ENCODE data around the gene STX16.
A peak's percentile ranks its signal among the peaks of the same experiment; 100 is the strongest.

STX16 gene, protein sequence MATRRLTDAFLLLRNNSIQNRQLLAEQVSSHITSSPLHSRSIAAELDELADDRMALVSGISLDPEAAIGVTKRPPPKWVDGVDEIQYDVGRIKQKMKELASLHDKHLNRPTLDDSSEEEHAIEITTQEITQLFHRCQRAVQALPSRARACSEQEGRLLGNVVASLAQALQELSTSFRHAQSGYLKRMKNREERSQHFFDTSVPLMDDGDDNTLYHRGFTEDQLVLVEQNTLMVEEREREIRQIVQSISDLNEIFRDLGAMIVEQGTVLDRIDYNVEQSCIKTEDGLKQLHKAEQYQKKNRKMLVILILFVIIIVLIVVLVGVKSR

DNA sequence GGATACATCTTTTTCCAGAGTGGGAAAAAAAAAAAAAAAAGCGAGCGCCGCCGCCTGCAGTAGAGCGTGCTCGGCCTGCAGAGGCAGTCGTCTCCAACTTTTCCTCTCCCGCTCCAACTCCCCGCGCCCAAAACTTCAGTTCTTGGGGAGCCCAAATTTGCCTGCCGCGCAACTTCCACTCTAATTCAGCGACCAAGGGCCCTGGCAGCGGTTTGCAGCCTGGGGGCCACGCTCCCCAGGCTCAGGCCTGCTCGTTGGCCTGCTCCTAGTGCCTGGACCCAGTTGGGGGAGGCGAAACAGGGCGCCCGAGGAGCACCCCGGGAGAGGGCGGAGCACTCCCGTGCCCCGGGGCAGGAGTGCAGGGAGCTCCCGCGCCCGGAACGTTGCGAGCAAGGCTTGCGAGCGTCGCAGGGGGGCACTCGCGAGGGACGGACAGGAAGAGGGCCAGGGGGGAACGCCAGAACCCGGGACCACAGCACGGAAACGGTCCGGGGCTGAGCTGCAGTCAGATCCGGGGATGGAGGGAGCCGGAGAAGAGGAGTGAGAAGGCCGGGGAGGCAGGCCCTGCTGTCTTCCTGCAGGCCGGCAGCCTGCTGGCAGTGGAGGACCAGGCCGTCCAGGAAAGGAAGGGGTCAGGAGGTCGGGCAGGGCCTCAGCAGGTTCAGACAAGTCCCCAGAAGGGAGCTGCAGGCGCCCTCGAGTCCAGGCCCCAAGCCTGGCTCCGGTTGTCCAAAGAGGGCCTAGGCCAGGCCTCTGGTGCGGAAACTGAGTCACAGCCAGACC, at the start of gene STX16:
STX16 (plus strand) TSS at position 508 of the 783 bp plus-strand sequence. CDS start 724 bp downstream, outside the sequence.
- DNase-seq (ENCODE audit: low read depth in 2 of 2): peak; percentile 82 to 86

DNA sequence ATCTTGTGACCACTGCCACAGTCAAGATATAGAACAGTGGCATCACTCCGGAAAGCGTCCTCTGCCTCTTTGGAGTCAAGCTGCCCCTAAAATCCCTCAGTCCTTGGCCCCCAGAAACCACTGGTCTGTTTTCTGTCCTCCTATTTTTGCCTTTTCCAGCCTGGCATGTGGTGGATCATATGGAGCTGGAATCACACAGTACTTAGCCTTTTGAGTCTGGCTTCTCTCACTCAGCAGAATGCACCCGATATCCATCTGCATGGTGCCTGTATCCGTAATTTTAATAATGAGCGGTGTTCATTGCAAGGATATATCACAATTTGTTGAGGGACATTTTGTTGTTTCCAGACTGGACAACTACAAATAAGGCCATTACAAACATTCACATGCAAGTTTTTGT, 49.0 kb upstream of the STX16 start:
- no peak for DNase-seq (ENCODE audit: low read depth in 2 of 2)

- DNase-seq (ENCODE audit: low read depth in 2 of 2): no peak
Measured at GRCh38 chr20:58603721-58604120, 47.4 kb upstream of the STX16 start.

DNA sequence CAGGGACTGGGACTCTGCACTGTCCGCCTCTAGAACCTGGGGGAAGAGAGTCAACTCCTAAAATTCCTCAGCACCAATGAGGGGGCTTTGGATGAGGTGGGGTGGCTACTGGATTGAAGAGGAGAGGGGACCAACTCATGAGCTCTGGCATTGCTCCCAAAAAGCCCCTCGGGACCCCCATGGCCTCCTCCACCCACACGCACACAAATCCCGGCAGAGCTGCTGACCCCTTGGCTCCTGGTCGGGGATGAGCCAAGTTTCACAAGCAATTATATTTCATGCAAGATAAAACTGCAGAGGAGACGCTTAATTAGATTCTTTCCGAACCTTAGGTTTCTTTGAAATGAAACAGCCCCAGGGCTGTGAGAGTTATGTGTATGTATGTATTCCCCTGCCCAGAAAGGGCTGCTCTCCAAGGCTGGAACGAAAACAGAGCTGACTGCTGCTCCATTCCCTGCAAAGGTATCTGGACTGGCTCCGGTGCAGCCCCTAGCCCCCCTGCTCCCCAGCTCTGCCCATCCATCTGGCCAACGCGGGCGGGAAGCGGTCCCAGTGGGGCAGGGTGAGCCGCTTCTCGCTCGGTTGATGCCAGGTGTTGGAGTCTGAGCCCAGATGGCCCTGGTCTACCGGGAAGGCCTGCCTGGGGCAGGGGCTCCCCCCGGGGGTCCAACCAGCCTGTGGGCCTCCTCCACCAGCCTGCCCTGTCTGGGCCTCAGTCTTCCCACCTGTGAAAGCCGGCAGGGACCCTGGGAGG, 46.8 kb upstream of the STX16 start:
- DNase-seq (ENCODE audit: low read depth in 2 of 2): no peak

DNA sequence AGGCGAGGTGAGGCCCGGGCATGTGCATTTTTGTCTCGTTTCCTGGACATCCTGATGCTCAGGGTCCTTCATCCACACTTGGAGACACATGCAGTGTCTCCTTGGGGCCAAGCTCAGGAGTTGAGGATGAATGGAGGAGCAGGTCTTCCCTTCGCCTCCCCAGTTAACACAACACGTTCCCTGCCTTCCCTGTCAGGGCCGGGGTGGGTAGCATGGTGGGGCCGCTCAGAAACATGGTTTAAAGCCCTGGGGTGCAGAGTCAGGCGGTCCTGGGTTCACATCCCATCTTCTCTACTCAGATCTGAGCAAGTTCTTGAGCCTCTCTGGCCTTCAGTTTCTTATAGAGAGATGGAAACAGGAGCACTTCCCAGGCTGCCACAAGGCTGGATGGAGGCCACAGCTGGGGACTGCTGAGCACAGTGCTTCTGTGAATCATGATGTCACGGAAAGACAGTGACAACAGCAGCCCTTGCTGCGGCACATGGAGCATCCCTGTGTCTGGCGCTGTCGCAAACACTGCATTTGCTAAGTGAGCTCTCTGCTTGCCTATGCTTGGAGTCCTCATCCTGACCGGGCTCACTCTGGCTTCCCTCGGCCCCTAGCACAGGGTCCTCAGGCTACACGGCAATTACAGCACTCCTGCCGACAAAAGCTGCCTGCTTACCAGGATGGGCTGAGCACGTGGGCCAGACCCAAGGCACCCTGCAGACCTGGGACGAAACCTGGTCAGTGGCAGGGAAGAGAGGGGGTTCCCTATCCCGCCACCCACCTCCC, 45.6 kb upstream of the STX16 start:
- DNase-seq (ENCODE audit: low read depth in 2 of 2): no peak

DNA sequence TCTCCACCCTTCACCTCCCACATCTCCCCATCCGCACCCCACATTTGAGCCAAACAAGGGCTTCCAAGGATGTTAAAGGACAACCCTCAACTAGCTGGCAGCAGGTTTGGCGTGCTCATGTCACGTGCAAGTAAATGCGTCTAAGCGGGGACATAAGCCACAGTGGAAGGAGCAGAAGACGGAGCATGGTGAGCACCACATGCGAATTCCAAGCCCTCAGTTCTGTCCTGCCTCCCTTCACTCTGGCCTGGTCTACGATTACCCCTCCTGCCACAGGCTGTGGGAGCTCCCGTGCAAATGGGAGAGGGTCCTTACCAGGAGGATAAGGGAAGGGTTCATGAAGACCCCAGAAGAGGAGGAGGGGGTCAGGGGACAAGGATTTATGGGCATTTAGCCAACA, 44.9 kb upstream of the STX16 start:
- DNase-seq (ENCODE audit: low read depth in 2 of 2): no peak

DNA sequence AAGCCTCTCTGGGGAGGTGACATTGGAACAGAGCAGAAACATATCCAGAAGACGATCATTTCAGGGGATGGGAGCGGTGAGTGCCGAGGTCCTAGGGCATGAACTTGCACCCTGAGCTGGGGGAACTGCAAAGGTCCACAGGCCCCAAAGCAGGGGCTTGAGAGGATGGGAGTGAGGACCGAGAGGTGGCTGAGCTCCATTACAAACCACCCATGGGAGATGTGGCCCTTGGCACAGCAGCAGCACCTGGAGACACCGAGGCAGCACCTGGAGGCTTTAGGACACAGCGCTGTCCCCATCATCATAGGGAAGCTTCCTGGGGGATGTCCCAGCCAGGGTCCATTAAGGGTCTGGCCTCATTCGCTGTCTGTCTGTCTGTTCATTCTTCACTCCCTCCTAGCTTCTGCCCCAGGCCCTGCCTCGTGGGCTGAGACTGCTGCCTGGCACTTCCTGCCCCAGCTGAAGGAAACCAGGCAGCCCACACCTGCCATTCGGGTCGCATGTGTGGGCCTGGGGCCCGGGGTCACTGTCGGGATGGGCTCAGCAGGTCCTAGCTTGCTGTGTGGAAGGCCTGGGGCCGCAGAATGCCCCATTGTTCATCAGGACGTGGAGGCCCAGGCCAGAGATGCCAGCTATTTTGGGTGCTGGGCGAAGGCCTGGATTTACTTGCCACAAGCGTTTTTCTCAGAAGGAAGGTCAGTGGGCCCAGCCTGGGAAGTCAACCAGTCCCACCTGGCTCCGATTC, 42.8 kb upstream of the STX16 start:
- DNase-seq (ENCODE audit: low read depth in 2 of 2): no peak

GRCh38 chr20:58609026-58609425, 42.1 kb upstream of the STX16 start:
- no peak for DNase-seq (ENCODE audit: low read depth in 2 of 2)

- DNase-seq (ENCODE audit: low read depth in 2 of 2): no peak
Measured at GRCh38 chr20:58610071-58610800, 40.8 kb upstream of the STX16 start.

DNA sequence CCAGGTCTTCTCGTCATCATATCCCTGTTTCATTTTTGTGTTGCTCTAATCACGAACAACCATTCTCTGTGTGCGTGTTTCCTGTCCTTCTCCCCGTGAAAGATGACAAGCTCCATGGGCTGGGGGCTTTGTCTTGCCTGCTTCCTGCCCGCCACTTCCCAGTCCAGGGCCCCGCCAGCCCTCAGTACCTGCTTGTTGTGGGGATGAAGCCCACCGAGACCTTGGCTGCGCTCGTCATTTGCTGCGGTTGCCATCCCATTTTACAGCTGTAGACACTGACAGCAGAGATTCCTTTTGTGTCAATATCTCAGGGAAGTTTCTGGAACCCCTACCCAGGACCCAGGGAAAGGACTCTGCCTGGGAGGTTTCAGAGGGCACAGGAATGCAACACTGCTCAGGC, 40.3 kb upstream of the STX16 start:
- DNase-seq (ENCODE audit: low read depth in 2 of 2): no peak

GRCh38 chr20:58611236-58612030, 39.6 kb upstream of the STX16 start:
- no peak for DNase-seq (ENCODE audit: low read depth in 2 of 2)

- DNase-seq (ENCODE audit: low read depth in 2 of 2): no peak
Measured at GRCh38 chr20:58612121-58612691, 38.9 kb upstream of the STX16 start.

GRCh38 chr20:58613061-58613854, 37.8 kb upstream of the STX16 start:
- DNase-seq (ENCODE audit: low read depth in 2 of 2): no peak

GRCh38 chr20:58614366-58614765, 36.7 kb upstream of the STX16 start:
- no peak for DNase-seq (ENCODE audit: low read depth in 2 of 2)

DNA sequence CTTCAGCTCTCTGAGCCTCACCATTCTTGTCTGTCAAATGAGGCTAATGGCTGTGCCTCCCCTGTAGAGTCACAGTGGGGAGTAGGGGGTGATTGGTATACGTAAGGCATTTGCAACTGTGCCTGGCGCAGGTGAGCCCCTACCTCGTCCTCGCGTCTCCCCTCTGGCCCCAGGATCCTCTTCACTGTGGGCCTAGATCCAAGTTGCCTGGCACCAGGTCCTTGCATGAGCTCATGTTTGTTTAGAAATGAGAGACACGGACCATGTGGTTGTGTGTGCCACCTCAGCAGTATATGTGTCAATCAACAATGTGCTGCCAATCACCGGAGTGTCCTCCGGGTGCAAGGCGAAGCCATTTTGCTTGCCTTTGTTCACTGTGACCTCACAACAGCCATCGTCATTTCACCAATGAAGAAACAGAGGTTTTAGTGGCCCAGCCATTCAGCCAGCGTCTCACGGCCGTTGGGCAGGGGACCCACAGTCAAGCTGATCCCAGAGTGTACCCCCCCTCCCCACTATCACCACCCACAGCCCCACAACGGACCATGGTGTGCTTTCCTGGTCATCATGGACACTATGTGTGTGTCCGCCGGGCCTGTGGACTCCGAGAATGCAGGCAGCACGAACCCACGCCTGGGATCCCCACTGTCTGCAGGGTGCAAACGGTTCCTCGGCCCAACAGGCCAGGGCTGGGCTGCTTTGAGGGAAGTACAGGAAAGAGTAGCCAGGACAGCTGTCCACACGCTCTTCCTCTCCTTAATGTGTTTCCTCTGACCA, 35.9 kb upstream of the STX16 start:
- no peak for DNase-seq (ENCODE audit: low read depth in 2 of 2)

- no peak for DNase-seq (ENCODE audit: low read depth in 2 of 2)
Measured at GRCh38 chr20:58616411-58616810, 34.7 kb upstream of the STX16 start.

GRCh38 chr20:58617158-58617557, 33.9 kb upstream of the STX16 start:
- DNase-seq (ENCODE audit: low read depth in 2 of 2): no peak

Data from stimulated activated CD8-positive, alpha-beta memory T cell treated with anti-CD3 and anti-CD28 coated beads, Interleukin-15, amount 100 ng/mL, for 48 hours (primary cell).